VCaP (cell line): ENCODE data around the gene SLC35F4.

Source experiments
- H3K27ac ChIP-seq: fragments of 450-650 bp; 2 replicates; pipeline ENCODE4 v1.5.1; 2017
- TF ChIP-seq, protein P1 (sequence below): fragments of 450-650 bp; conservative IDR thresholded peaks from 2 replicates; pipeline ENCODE4 v1.5.1; 2017; ENCODE audit warnings: mild to moderate bottlenecking, moderate library complexity

SLC35F4 gene

DNA sequence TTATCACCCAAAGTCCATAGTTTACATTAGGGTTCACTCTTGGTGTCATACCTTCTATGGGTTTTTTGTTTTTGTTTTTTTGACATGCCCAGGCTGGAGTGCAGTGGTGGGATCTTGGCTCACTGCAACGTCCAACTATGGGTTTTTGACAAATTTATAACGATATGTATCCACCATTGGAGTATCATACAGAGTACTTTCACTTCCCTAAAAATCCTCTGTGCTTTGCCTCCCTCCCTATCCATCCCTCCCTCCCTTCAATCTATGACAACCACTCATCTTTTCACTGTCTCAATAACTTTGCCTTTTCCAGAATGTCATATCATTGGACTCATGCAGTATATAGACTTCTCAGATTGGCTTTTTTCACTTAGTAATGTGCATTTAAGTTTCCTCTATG lies 233.2 kb downstream of the SLC35F4 start:
- TF ChIP-seq, protein P1, sequence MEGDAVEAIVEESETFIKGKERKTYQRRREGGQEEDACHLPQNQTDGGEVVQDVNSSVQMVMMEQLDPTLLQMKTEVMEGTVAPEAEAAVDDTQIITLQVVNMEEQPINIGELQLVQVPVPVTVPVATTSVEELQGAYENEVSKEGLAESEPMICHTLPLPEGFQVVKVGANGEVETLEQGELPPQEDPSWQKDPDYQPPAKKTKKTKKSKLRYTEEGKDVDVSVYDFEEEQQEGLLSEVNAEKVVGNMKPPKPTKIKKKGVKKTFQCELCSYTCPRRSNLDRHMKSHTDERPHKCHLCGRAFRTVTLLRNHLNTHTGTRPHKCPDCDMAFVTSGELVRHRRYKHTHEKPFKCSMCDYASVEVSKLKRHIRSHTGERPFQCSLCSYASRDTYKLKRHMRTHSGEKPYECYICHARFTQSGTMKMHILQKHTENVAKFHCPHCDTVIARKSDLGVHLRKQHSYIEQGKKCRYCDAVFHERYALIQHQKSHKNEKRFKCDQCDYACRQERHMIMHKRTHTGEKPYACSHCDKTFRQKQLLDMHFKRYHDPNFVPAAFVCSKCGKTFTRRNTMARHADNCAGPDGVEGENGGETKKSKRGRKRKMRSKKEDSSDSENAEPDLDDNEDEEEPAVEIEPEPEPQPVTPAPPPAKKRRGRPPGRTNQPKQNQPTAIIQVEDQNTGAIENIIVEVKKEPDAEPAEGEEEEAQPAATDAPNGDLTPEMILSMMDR: no peak
- H3K27ac ChIP-seq: no peak overlapping the region

DNA sequence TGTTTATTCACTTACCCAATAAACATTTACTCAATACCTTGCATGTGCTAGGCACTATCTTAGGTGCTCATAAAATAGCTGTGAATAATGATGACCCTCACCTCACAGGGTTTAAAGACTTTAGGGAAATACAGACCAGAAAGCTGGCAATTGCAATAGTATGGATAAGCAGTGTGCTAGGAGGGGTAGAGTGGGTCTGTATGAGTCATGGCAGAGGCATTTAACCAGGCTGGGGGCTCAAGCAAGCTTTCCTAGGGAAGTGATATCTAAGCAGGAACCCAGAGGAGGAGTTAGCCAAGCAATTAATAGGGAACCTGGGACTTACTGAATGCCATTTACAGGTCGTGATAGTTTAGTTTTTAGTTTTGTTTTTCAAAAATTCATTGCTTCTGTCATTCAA lies 248.4 kb downstream of the SLC35F4 start:
- TF ChIP-seq, protein P1: no peak
- H3K27ac ChIP-seq: no peak overlapping the region

DNA sequence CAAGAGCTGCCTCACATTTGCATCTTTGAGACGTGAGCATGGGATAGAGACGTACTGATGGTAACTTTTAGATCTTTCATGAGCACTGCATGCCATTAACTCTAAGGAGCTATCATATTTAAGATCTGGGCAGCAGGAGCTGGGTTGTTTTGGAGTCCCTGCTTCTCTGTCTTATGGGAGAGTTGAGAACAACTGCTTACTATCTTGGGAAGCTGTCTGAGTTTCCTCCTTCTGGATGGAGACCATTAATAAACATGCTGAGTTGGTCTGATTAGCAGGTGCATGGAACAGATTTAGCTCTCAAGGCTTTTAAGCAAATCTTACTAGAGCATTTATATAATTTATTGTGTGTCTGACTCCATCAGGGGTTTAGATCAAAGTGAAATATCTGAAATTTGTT lies 252.9 kb downstream of the SLC35F4 start:
- no peak overlapping the region for H3K27ac ChIP-seq
- TF ChIP-seq, protein P1: no peak

DNA sequence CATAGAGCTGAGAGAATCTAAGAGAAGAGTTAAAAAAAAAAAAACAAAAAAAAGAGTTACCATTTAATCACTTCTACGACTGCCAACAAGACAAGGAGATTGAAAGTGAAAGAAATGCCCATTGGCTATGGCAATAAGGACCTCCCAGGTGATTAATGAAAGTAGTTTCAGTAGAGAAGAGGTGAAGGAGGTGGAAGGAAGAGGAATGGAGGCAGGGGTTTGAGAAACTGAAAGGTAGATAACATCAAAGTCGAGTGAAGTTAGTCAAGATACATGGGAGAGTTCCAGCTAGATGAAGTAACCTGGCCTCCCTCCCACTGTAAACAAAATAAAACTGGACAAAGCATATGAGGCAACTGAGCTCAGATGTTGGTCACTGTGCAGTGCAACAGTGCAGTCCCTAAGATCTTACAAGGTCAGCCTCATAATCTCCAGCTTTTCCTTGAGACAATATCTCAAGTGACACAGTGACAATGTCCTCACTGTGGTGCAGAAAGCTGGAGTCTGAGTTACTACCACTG lies 254.3 kb downstream of the SLC35F4 start:
- H3K27ac ChIP-seq: no peak overlapping the region
- TF ChIP-seq, protein P1: no peak

- TF ChIP-seq, protein P1: no peak
- no peak overlapping the region for H3K27ac ChIP-seq
These were observed 255.3 kb downstream of the SLC35F4 start for GRCh38 chr14:57610631-57611030.

DNA sequence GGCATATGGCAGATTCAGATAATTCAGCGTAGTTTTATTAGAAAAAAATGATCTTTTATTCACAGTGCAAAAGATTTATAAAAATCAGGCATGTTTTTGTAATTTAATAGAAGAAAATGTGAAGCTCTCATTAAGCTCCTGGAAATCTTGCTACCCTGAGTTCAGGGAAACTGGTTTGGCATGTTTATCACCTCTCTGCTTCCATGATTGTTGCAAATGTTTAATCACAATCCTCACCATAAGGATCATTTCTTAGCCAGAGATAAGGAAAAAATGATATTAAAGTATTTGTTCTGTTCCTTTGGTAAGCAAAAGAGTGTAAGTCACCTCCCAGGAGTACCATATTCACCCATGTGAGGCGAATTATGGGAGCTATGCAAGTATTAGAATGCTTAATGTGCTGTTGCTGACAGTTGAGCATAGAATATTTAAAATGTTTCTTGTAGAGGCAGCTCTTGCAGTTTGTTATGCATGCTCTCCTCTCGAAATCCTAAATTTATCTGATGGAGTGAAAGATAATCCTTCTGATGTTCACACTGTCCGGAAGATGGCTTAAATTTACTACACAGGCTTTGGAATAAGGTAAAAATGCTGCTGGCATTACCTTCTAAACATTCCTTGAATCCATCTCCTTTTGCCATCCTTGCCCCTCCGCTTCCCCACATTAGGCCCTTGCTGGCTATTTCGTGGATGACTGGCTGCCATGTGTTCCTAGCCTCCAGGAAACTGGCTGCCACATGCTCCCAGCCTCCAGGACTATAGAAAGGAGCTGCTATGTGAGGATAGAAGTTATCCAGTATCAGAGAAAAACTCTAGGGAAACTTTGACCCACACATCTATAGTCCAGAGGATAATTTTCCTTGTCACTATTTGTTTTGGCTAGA lies 256.5 kb downstream of the SLC35F4 start:
- peak overlapping the region; percentile 48 for H3K27ac ChIP-seq
- TF ChIP-seq, protein P1: no peak

- no peak overlapping the region for H3K27ac ChIP-seq
- TF ChIP-seq, protein P1: no peak
These were observed 258.8 kb downstream of the SLC35F4 start for GRCh38 chr14:57607086-57607485.
